ENCODE measurements around the gene PNMA1. TPM values are rescaled to one million over a fixed set of nuclear protein-coding genes. Genes with fewer than 3 reads are reported as not detected.

Gene PNMA1
- total RNA-seq, 2 experiments from 2014 or later: 52.6 to 55.9 TPM

GRCh38 chr14:73725116-73726024, 11.2 kb upstream of the PNMA1 start:
- H3K27me3 Mint-ChIP-seq: no peaks in the 10 kb centered on the region
- ChIA-PET POLR2A (interaction anchor here (0.6 to 2.7 kb wide), 2 partner anchors 30 to 34 kb away, joined by 3 to 14 read pairs; a partner anchor contains a TSS), CTCF (interaction anchor here (1.0 kb wide), 1 partner anchor 100 kb away, joined by 4 read pairs; no protein-coding TSS in a partner anchor)
- H3K36me3 Mint-ChIP-seq (ENCODE audit: low read depth): peaks cover 86% of the 10 kb centered on the region
- Histone ChIP-seq H3K4me3 (ENCODE audit: low read length) (no peak overlapping the region), H3K36me3 (ENCODE audit: insufficient read depth, low read length) (peaks cover 96% of the 10 kb centered on the region), H3K27me3 (ENCODE audit: control insufficient read depth in 1 of 2, insufficient read depth in 2 of 2, low read length in 2 of 2) (no peaks in the 10 kb centered on the region), H3K27ac (ENCODE audit: low read depth in 1 of 2, low read length in 2 of 2) (peak overlapping the region; percentile 37 to 38), H3K9me3 (ENCODE audit: control insufficient read depth in 1 of 2, insufficient read depth in 1 of 2, low read length in 2 of 2) (no peaks in the 10 kb centered on the region), H3K4me1 (ENCODE audit: insufficient read depth, low read length) (peaks cover 43% of the 10 kb centered on the region)
- intact Hi-C loops (cut with DNase I, micrococcal nuclease): loop anchor here (5.0 to 10.0 kb wide), 2 partner anchors 159 to 312 kb away; partner anchors contain the start of gene ZNF410 (in 1 of the 2)
- peaks cover 22% of the 10 kb centered on the region for H3K4me1 Mint-ChIP-seq (ENCODE audit: low read depth)
- H3K9me3 Mint-ChIP-seq: no peaks in the 10 kb centered on the region
- DNase-seq (no peak), ATAC-seq (ENCODE audit: poor library complexity) (no peak)
- H3K4me3 Mint-ChIP-seq: no peak overlapping the region
- TF ChIP-seq CTCF (IDR thresholded peaks at IDR 0.05): no peak
- peak overlapping the region; percentile 17 for H3K27ac Mint-ChIP-seq

GRCh38 chr14:73724696-73725095, 10.5 kb upstream of the PNMA1 start:
- Mint-ChIP-seq H3K4me1 (ENCODE audit: low read depth) (peaks cover 22% of the 10 kb centered on the region), H3K4me3 (no peak overlapping the region), H3K9me3 (no peaks in the 10 kb centered on the region), H3K27me3 (no peaks in the 10 kb centered on the region), H3K36me3 (ENCODE audit: low read depth) (peaks cover 86% of the 10 kb centered on the region), H3K27ac (peak overlapping the region; percentile 17)
- TF ChIP-seq CTCF (IDR thresholded peaks at IDR 0.05): no peak
- Histone ChIP-seq H3K4me1 (ENCODE audit: insufficient read depth, low read length) (peaks cover 43% of the 10 kb centered on the region), H3K4me3 (ENCODE audit: low read length) (no peak overlapping the region), H3K27me3 (ENCODE audit: control insufficient read depth in 1 of 2, insufficient read depth in 2 of 2, low read length in 2 of 2) (no peaks in the 10 kb centered on the region), H3K27ac (ENCODE audit: low read depth in 1 of 2, low read length in 2 of 2) (peak overlapping the region; percentile 37 to 38), H3K9me3 (ENCODE audit: control insufficient read depth in 1 of 2, insufficient read depth in 1 of 2, low read length in 2 of 2) (no peaks in the 10 kb centered on the region), H3K36me3 (ENCODE audit: insufficient read depth, low read length) (peaks cover 96% of the 10 kb centered on the region)
- intact Hi-C loops (cut with DNase I, micrococcal nuclease): loop anchor here (5.0 to 10.0 kb wide), 2 partner anchors 160 to 313 kb away; partner anchors contain the start of gene ZNF410 (in 1 of the 2)
- ChIA-PET CTCF (no interaction called here), POLR2A (interaction anchor here (0.6 to 2.7 kb wide), 2 partner anchors 30 to 34 kb away, joined by 3 to 14 read pairs; a partner anchor contains a TSS)
- ATAC-seq (ENCODE audit: poor library complexity) (no peak), DNase-seq (no peak)

- Histone ChIP-seq H3K4me1 (ENCODE audit: insufficient read depth, low read length) (peaks cover 41% of the 10 kb centered on the region), H3K27me3 (ENCODE audit: control insufficient read depth in 1 of 2, insufficient read depth in 2 of 2, low read length in 2 of 2) (no peaks in the 10 kb centered on the region), H3K36me3 (ENCODE audit: insufficient read depth, low read length) (peaks cover 96% of the 10 kb centered on the region), H3K4me3 (ENCODE audit: low read length) (no peak overlapping the region), H3K27ac (ENCODE audit: low read depth in 1 of 2, low read length in 2 of 2) (peak overlapping the region in 1 of 2 donors; percentile 61), H3K9me3 (ENCODE audit: control insufficient read depth in 1 of 2, insufficient read depth in 1 of 2, low read length in 2 of 2) (no peaks in the 10 kb centered on the region)
- peaks cover 18% of the 10 kb centered on the region for H3K4me1 Mint-ChIP-seq (ENCODE audit: low read depth)
- intact Hi-C loops (cut with DNase I, micrococcal nuclease): loop anchor here in 1 of 2 experiments (10.0 kb wide), 1 partner anchor 161 kb away; the partner anchor contains the start of gene ZNF410
- no peaks in the 10 kb centered on the region for H3K9me3 Mint-ChIP-seq
- H3K27me3 Mint-ChIP-seq: no peaks in the 10 kb centered on the region
- ATAC-seq (ENCODE audit: poor library complexity) (no peak), DNase-seq (no peak)
- ChIA-PET CTCF (interaction anchor here (0.6 to 1.7 kb wide), 2 partner anchors 18 to 35 kb away, joined by 3 read pairs; no protein-coding TSS in a partner anchor), POLR2A (interaction anchor here (1.0 to 2.7 kb wide), 2 partner anchors 11 to 35 kb away, joined by 4 to 14 read pairs; a partner anchor contains a TSS)
- no peak for TF ChIP-seq CTCF (IDR thresholded peaks at IDR 0.05)
- peak overlapping the region; percentile 26 for H3K4me3 Mint-ChIP-seq
- peak overlapping the region; percentile 78 for H3K27ac Mint-ChIP-seq
- H3K36me3 Mint-ChIP-seq (ENCODE audit: low read depth): peaks cover 86% of the 10 kb centered on the region
Observed at GRCh38 chr14:73723797-73724661, 9.8 kb upstream of the PNMA1 start.
